ENCODE results near the gene AR.

Gene AR

GRCh38 chrX:67564475-67564874 lies 20.7 kb downstream of the AR start:
- DNase-seq, result no peak

- DNase-seq, result no peak
These were observed 24.9 kb downstream of the AR start for GRCh38 chrX:67568769-67569168.

GRCh38 chrX:67570839-67571238 lies 27.0 kb downstream of the AR start:
- no peak for DNase-seq

- no peak for DNase-seq
These were observed 30.9 kb downstream of the AR start for GRCh38 chrX:67574696-67575095.

- DNase-seq, result no peak
These were observed 38.6 kb downstream of the AR start for GRCh38 chrX:67582436-67582835.

GRCh38 chrX:67583171-67583570 lies 39.4 kb downstream of the AR start:
- DNase-seq, result no peak

GRCh38 chrX:67585401-67585800 lies 41.6 kb downstream of the AR start:
- no peak for DNase-seq

- DNase-seq, result no peak
These were observed 44.3 kb downstream of the AR start for GRCh38 chrX:67587946-67588624.

GRCh38 chrX:67596839-67597790 lies 53.3 kb downstream of the AR start:
- DNase-seq, result no peak

- no peak for DNase-seq
These were observed 55.7 kb downstream of the AR start for GRCh38 chrX:67599532-67599931.

- no peak for DNase-seq
These were observed 58.0 kb downstream of the AR start for GRCh38 chrX:67601771-67602170.

GRCh38 chrX:67604979-67605703 lies 61.3 kb downstream of the AR start:
- no peak for DNase-seq

- no peak for DNase-seq
These were observed 63.6 kb downstream of the AR start for GRCh38 chrX:67607466-67607865.

- no peak for DNase-seq
These were observed 66.5 kb downstream of the AR start for GRCh38 chrX:67610282-67610681.

GRCh38 chrX:67612231-67612630 lies 68.4 kb downstream of the AR start:
- DNase-seq, result no peak

- no peak for DNase-seq
These were observed 69.5 kb downstream of the AR start for GRCh38 chrX:67613366-67613765.

- no peak for DNase-seq
These were observed 70.2 kb downstream of the AR start for GRCh38 chrX:67613996-67614395.

- DNase-seq, result no peak
These were observed 70.6 kb downstream of the AR start for GRCh38 chrX:67614423-67614822.

- no peak for DNase-seq
These were observed 75.4 kb downstream of the AR start for GRCh38 chrX:67619253-67619652.

GRCh38 chrX:67622053-67622585 lies 78.3 kb downstream of the AR start:
- no peak for DNase-seq

- DNase-seq, result no peak
These were observed 80.5 kb downstream of the AR start for GRCh38 chrX:67624325-67624724.

- DNase-seq, result no peak
These were observed 91.6 kb downstream of the AR start for GRCh38 chrX:67635424-67635823.

- no peak for DNase-seq
These were observed 92.7 kb downstream of the AR start for GRCh38 chrX:67636532-67636931.
